Subcutaneous abdominal adipose tissue (tissue), 5 donors: Measurements from ENCODE around the gene AP2M1.
"Not testable (repeated sequence)": the region's sequence is repeated elsewhere in the genome, so short reads cannot be mapped to it uniquely, and the experiment has no call there.

Source experiments
- H3K27ac ChIP-seq: one replicate; pipeline ENCODE4 v1.7.0; 2013; ENCODE audit warnings: low read depth, mild to moderate bottlenecking, inconsistent platforms, low read length, moderate library complexity
- H3K27me3 ChIP-seq, 5 donors: one replicate each; pipeline ENCODE4 v1.7.0; 2013; ENCODE audit warnings: low read length in 5 of 5, inconsistent platforms in 1 of 5; ENCODE audit not compliant: control insufficient read depth in 5 of 5, insufficient read depth in 4 of 5
- H3K36me3 ChIP-seq, 5 donors: one replicate each; pipeline ENCODE4 v1.7.0; 2013; ENCODE audit warnings: low read length in 5 of 5; ENCODE audit not compliant: control insufficient read depth in 5 of 5, insufficient read depth in 5 of 5
- H3K4me1 ChIP-seq, 5 donors: one replicate each; pipeline ENCODE4 v1.7.0; 2013; ENCODE audit warnings: low read length in 5 of 5, mild to moderate bottlenecking in 3 of 5, moderate library complexity in 1 of 5; ENCODE audit not compliant: control insufficient read depth in 5 of 5, insufficient read depth in 5 of 5
- H3K4me3 ChIP-seq, 5 donors: one replicate each; pipeline ENCODE4 v1.7.0; 2013; ENCODE audit warnings: low read length in 5 of 5, low read depth in 1 of 5
- H3K9ac ChIP-seq, 5 donors: one replicate each; pipeline ENCODE4 v1.7.0; 2013; ENCODE audit warnings: low read length in 5 of 5, mild to moderate bottlenecking in 4 of 5, moderate library complexity in 3 of 5
- H3K9me3 ChIP-seq, 5 donors: one replicate each; pipeline ENCODE4 v1.7.0; 2013; ENCODE audit warnings: low read length in 5 of 5; ENCODE audit not compliant: control insufficient read depth in 5 of 5
- donor health status: healthy.
- donor health status: healthy.
- donor health status: healthy.
- donor health status: healthy.
- donor health status: healthy.

The AP2M1 gene

DNA sequence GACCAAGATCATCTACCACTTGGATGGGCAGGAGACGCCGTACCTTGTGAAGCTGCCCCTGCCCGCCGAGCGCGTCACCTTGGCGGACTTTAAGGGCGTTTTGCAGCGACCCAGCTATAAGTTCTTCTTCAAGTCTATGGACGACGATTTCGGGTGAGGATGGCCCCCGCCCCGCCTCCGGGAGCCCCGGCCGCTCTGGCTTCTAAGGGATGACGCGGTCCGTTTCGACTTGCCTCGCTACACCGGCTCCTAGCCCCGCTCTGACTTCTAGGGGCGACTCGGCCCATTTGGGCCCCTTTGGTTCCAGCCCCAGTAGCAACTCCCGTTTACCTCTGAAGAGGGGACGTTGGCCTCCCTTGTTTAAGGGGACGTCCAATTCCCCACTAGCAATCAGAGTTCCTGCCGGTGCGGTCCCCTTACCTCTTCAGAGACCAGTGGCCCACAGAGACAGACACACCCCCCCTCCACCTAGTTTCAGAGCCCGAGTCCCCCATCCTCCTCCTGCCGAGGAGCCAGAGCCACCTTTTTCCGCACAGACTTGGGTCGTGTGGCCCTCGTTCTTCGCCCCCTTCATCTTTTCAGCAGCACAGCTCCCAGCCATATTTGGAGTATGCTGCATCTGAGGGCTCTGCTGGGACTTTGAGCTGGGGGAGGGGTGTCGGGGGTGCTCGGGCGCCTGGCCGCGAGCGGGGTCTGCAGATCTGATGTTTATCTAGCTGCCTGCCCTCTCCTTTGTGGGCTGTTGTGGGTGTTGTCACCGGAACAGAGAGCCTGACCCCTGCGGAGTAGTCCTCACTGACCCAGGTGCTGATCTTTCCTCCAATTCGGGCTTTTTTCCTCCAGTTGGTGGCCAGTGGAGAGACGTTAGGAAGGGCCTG lies 18.8 kb upstream of the AP2M1 start:
- Histone ChIP-seq H3K4me1 (peaks cover 13 to 59% (median 53%) of the 10 kb centered on the region in 5 donors), H3K27ac (peak overlapping the region; percentile 78)

DNA sequence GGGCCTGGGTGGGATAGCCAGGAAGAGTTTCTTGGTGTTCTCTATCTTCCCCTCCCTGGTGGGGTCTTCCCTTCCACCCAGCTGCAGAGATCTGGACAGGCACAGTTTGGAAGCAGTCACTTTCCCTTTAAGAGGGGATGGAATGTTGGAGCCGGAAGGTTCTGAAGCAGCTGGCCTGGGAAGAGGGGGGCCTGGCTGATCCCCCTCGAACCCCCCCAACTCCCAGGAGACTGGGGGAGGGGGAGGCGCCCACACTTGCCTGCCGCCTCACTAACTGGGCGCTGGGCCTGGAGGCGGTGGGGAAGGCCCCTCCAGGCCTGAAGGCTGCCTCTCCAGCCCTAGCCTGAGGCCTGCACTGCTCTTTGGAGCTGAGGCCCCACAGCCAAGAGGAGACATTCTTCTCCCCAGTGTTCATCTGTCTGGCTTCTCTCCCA lies 18.1 kb upstream of the AP2M1 start:
- Histone ChIP-seq H3K9me3 (no peaks in the 10 kb centered on the region), H3K4me3 (peak overlapping the region; percentile 91 to 99 (median 92)), H3K36me3 (no peaks in the 10 kb centered on the region), H3K27me3 (no peaks in the 10 kb centered on the region), H3K9ac (peak overlapping the region; percentile 91 to 98 (median 95)), H3K27ac (peak overlapping the region; percentile 78), H3K4me1 (peaks cover 13 to 65% (median 60%) of the 10 kb centered on the region in 5 donors)

More for the DNA sequence above, 18.8 kb upstream of the AP2M1 start:
- Histone ChIP-seq H3K27me3 (no peaks in the 10 kb centered on the region), H3K9ac (peak overlapping the region; percentile 91 to 98 (median 95)), H3K36me3 (no peaks in the 10 kb centered on the region), H3K9me3 (no peaks in the 10 kb centered on the region), H3K4me3 (peak overlapping the region; percentile 91 to 99 (median 92))

- Histone ChIP-seq H3K36me3 (no peaks in the 10 kb centered on the region), H3K4me3 (peak overlapping the region; percentile 87 to 93 (median 92)), H3K9me3 (no peaks in the 10 kb centered on the region), H3K27ac (peak overlapping the region; percentile 78), H3K9ac (peak overlapping the region; percentile 91 to 98 (median 95)), H3K4me1 (peaks cover 13 to 72% (median 66%) of the 10 kb centered on the region in 5 donors), H3K27me3 (no peaks in the 10 kb centered on the region)
These were observed 17.4 kb upstream of the AP2M1 start for GRCh38 chr3:184157206-184157605.

DNA sequence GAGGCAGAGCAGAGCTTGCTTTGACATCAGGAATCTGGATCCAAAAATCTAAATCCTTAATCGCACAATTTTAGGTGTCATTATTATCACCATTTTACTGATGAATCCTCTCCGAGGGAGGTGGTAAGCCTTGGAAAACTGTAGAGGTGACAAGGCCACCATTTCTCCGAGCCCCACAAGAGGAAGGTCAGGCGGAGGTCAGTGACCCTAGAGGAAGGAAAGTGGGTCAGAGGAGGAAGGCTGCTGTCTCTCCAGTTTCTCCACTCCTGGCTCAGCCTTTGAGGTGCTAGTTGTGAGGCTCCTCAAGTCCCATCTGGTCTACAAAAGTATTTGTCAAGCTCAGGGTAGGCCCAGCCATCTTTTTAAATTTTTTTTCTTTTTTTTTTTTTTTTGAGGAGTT lies 16.3 kb upstream of the AP2M1 start:
- H3K27ac ChIP-seq: peak overlapping the region; percentile 78
- H3K9me3 ChIP-seq: no peaks in the 10 kb centered on the region
- H3K36me3 ChIP-seq: peaks cover 0 to 7% (median 3%) of the 10 kb centered on the region in 5 donors
- H3K9ac ChIP-seq: peak overlapping the region in 2 of 5 donors; percentile 66 to 95
- H3K27me3 ChIP-seq: no peaks in the 10 kb centered on the region
- H3K4me1 ChIP-seq: peaks cover 13 to 78% (median 74%) of the 10 kb centered on the region in 5 donors
- no peak overlapping the region for H3K4me3 ChIP-seq

- no peaks in the 10 kb centered on the region for H3K27me3 ChIP-seq
- no peaks in the 10 kb centered on the region for H3K9me3 ChIP-seq
- peak overlapping the region in 3 of 5 donors; percentile 9 to 59 (median 53) for H3K9ac ChIP-seq
- H3K4me1 ChIP-seq: peaks cover 13 to 67% (median 62%) of the 10 kb centered on the region in 5 donors
- H3K36me3 ChIP-seq: peaks cover 1 to 27% (median 24%) of the 10 kb centered on the region in 5 donors
- peak overlapping the region in 2 of 5 donors; percentile 4 to 33 for H3K4me3 ChIP-seq
- peak overlapping the region; percentile 47 for H3K27ac ChIP-seq
These were observed 14.2 kb upstream of the AP2M1 start for GRCh38 chr3:184160456-184160855.

DNA sequence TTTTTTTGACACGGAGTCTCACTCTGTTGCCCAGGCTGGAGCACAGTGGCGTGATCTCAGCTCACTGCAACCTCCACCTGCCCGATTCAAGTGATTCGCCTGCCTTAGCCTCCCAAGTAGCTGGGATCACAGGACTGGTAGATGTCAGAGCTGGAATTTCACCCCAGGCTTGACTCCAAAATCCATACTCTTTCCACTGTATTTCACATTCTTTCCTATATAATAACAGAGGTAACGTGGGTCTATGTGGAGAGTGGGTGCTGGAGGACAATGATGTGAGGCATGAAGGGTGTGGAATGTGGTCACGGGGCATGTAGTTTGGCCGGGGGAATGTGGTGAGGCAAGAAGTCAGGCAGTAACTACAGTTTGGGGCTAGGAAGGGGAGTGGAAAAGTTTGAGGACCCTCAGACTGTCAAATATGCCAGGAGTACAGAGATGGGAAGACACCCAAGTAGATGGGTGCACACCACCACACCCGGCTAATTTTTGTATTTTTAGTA lies 12.0 kb upstream of the AP2M1 start:
- peaks cover 6 to 48% (median 46%) of the 10 kb centered on the region in 5 donors for H3K4me1 ChIP-seq
- not testable (repeated sequence) for H3K27ac ChIP-seq, H3K9me3 ChIP-seq, H3K9ac ChIP-seq, H3K4me3 ChIP-seq, H3K27me3 ChIP-seq
- H3K36me3 ChIP-seq: peaks cover 6 to 49% (median 45%) of the 10 kb centered on the region in 5 donors

GRCh38 chr3:184164648-184165330 lies 9.9 kb upstream of the AP2M1 start:
- no peaks in the 10 kb centered on the region for H3K9me3 ChIP-seq
- H3K4me1 ChIP-seq: peaks cover 3 to 47% (median 34%) of the 10 kb centered on the region in 5 donors
- H3K27ac ChIP-seq: no peak overlapping the region
- no peaks in the 10 kb centered on the region for H3K27me3 ChIP-seq
- H3K9ac ChIP-seq: no peak overlapping the region
- H3K36me3 ChIP-seq: peaks cover 6 to 70% (median 65%) of the 10 kb centered on the region in 5 donors
- H3K4me3 ChIP-seq: no peak overlapping the region

GRCh38 chr3:184165543-184165942 lies 9.1 kb upstream of the AP2M1 start:
- Histone ChIP-seq H3K4me1 (peaks cover 3 to 42% (median 28%) of the 10 kb centered on the region in 5 donors), H3K27me3 (no peaks in the 10 kb centered on the region), H3K9me3 (no peaks in the 10 kb centered on the region), H3K4me3 (no peak overlapping the region), H3K27ac (no peak overlapping the region), H3K9ac (no peak overlapping the region), H3K36me3 (peaks cover 6 to 77% (median 69%) of the 10 kb centered on the region in 5 donors)

GRCh38 chr3:184166671-184167070 lies 8.0 kb upstream of the AP2M1 start:
- no peak overlapping the region for H3K9ac ChIP-seq
- H3K27ac ChIP-seq: no peak overlapping the region
- no peaks in the 10 kb centered on the region for H3K9me3 ChIP-seq
- H3K4me3 ChIP-seq: no peak overlapping the region
- peaks cover 0 to 41% (median 22%) of the 10 kb centered on the region in 5 donors for H3K4me1 ChIP-seq
- H3K27me3 ChIP-seq: no peaks in the 10 kb centered on the region
- H3K36me3 ChIP-seq: peaks cover 6 to 88% (median 80%) of the 10 kb centered on the region in 5 donors
